Measurements from ENCODE around the gene PLA2G1B.

DNA sequence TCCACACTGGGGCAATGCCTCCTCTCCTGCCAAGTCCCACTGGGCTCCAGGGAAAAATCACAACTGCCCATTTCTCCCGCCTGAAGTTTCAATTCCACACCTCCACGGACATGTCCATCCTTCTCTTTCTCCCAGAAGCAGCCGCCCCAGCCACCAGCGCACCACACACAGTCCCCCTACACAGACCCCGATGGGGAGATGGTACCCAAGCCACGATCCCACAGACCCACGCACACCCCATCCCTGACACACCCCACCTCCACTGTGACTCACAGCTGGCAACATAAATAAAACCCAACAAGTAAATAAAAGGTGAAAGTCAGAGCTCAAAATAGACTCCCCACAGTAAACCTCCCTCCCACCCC is 38.7 kb upstream of the PLA2G1B start:
- TF ChIP-seq, protein P1, sequence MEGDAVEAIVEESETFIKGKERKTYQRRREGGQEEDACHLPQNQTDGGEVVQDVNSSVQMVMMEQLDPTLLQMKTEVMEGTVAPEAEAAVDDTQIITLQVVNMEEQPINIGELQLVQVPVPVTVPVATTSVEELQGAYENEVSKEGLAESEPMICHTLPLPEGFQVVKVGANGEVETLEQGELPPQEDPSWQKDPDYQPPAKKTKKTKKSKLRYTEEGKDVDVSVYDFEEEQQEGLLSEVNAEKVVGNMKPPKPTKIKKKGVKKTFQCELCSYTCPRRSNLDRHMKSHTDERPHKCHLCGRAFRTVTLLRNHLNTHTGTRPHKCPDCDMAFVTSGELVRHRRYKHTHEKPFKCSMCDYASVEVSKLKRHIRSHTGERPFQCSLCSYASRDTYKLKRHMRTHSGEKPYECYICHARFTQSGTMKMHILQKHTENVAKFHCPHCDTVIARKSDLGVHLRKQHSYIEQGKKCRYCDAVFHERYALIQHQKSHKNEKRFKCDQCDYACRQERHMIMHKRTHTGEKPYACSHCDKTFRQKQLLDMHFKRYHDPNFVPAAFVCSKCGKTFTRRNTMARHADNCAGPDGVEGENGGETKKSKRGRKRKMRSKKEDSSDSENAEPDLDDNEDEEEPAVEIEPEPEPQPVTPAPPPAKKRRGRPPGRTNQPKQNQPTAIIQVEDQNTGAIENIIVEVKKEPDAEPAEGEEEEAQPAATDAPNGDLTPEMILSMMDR (IDR thresholded peaks at IDR 0.05) = no peak
- no peak for TF ChIP-seq POLR2A (IDR thresholded peaks at IDR 0.05)
